G401 (cell line): ENCODE results near the gene USP46. TPM values are rescaled to one million over a fixed set of nuclear protein-coding genes. Genes with fewer than 3 reads are reported as not detected.

ENCODE experiments used
- DNase-seq: peaks from one replicate; pipeline ENCODE4 v3.0.0-alpha.2; 2015; ENCODE audit warnings: low spot score
- in situ Hi-C: cut with HindIII; loops from 2 replicates; pipeline ENCODE4 v1.10.0; 2016; ENCODE audit warnings: low sequenced_read_pairs, mixed read lengths
- total RNA-seq: library from RNA; depleted of rRNA; stranded (reverse); fragments of >200 nt; shearing (Covaris generic); gene quantifications from 2 replicates; pipeline ENCODE4 v1.2.3, GENCODE V29; 2014

USP46 gene
- total RNA-seq, 1 experiment from 2014 or later, result 13.0 TPM

- in situ Hi-C loops, result no loop called here
- no peak for DNase-seq
Measured at GRCh38 chr4:52628543-52628942, 30.6 kb downstream of the USP46 start.

- in situ Hi-C loops, result no loop called here
- no peak for DNase-seq
Measured at GRCh38 chr4:52627876-52628275, 31.2 kb downstream of the USP46 start.

GRCh38 chr4:52625216-52625615, 33.9 kb downstream of the USP46 start:
- no peak for DNase-seq
- in situ Hi-C loops, result no loop called here

GRCh38 chr4:52622564-52622963, 36.5 kb downstream of the USP46 start:
- in situ Hi-C loops, result no loop called here
- DNase-seq, result no peak

GRCh38 chr4:52621567-52621966, 37.5 kb downstream of the USP46 start:
- in situ Hi-C loops, result no loop called here
- DNase-seq, result no peak

GRCh38 chr4:52619591-52619931, 39.5 kb downstream of the USP46 start:
- in situ Hi-C loops, result no loop called here
- DNase-seq, result peak; percentile 52

GRCh38 chr4:52618795-52619590, 40.1 kb downstream of the USP46 start:
- in situ Hi-C loops, result no loop called here

GRCh38 chr4:52617336-52618020, 41.6 kb downstream of the USP46 start:
- in situ Hi-C loops, result no loop called here
- no peak for DNase-seq

More at GRCh38 chr4:52618795-52619590, 40.1 kb downstream of the USP46 start:
- DNase-seq, result no peak

- DNase-seq, result no peak
- in situ Hi-C loops, result no loop called here
Measured at GRCh38 chr4:52614241-52614640, 44.9 kb downstream of the USP46 start.

- no peak for DNase-seq
- in situ Hi-C loops, result no loop called here
Measured at GRCh38 chr4:52612341-52612740, 46.8 kb downstream of the USP46 start.

- DNase-seq, result no peak
- in situ Hi-C loops, result no loop called here
Measured at GRCh38 chr4:52611030-52611555, 48.0 kb downstream of the USP46 start.

- DNase-seq, result no peak
- in situ Hi-C loops, result no loop called here
Measured at GRCh38 chr4:52606726-52607125, 52.4 kb downstream of the USP46 start.

- in situ Hi-C loops, result no loop called here
- DNase-seq, result no peak
Measured at GRCh38 chr4:52606040-52606439, 53.1 kb downstream of the USP46 start.

GRCh38 chr4:52604215-52604614, 54.9 kb downstream of the USP46 start:
- in situ Hi-C loops, result no loop called here

GRCh38 chr4:52600275-52600674, 58.8 kb downstream of the USP46 start:
- DNase-seq, result no peak
- in situ Hi-C loops, result no loop called here

More at GRCh38 chr4:52604215-52604614, 54.9 kb downstream of the USP46 start:
- peak; percentile 70 for DNase-seq

GRCh38 chr4:52595001-52595400, 64.1 kb downstream of the USP46 start:
- DNase-seq, result no peak
- in situ Hi-C loops, result no loop called here

- in situ Hi-C loops, result no loop called here
- DNase-seq, result no peak
Measured at GRCh38 chr4:52592287-52592686, 66.8 kb downstream of the USP46 start.

- no peak for DNase-seq
- in situ Hi-C loops, result no loop called here
Measured at GRCh38 chr4:52588771-52589591, 70.1 kb downstream of the USP46 start.

- in situ Hi-C loops, result no loop called here
- peak; percentile 53 for DNase-seq
Measured at GRCh38 chr4:52588097-52588496, 71.0 kb downstream of the USP46 start.

- in situ Hi-C loops, result no loop called here
Measured at GRCh38 chr4:52586069-52586468, 73.0 kb downstream of the USP46 start.

More at GRCh38 chr4:52586069-52586468, 73.0 kb downstream of the USP46 start:
- no peak for DNase-seq
